GM12874 (cell line): ENCODE results near the gene SCYGR1.

ENCODE experiments used
- TF ChIP-seq, protein P1 (sequence below): IDR thresholded peaks from 2 replicates; pipeline ENCODE4 v1.5.1; 2011; ENCODE audit warnings: low read depth, mild to moderate bottlenecking, control low read depth, low read length, moderate library complexity; ENCODE audit not compliant: insufficient read depth

Gene SCYGR1

DNA sequence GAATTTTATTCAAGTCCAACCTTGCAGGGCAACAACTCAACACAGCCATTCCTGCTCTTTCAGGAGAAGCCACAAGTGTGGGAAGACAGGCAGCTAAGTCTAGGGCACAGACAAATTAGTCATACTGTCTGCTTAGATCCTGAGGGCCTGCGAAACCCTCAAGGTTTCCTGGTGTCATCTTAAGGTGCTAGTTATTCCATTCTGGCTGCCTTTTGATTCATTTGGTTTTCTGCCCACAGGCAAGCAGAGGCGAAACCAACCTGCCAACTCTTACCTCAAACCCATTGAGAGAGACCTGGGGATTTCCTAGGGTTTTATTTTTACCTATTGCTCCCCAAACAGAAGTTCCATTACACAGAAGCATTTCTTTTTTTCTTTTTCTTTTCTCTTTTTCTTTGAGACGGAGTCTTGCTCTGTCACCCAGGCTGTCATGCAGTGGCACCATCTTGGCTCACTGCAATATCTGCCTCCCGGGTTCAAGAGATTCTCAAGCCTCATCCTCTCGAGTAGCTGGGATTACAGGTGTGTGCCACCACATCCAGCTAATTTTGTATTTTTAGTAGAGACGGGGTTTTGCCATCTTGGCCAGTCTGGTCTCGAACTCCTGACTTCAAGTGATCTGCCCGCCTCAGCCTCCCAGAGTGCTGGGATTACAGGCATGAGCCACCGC is 23.7 kb upstream of the SCYGR1 start:
- TF ChIP-seq, protein P1, sequence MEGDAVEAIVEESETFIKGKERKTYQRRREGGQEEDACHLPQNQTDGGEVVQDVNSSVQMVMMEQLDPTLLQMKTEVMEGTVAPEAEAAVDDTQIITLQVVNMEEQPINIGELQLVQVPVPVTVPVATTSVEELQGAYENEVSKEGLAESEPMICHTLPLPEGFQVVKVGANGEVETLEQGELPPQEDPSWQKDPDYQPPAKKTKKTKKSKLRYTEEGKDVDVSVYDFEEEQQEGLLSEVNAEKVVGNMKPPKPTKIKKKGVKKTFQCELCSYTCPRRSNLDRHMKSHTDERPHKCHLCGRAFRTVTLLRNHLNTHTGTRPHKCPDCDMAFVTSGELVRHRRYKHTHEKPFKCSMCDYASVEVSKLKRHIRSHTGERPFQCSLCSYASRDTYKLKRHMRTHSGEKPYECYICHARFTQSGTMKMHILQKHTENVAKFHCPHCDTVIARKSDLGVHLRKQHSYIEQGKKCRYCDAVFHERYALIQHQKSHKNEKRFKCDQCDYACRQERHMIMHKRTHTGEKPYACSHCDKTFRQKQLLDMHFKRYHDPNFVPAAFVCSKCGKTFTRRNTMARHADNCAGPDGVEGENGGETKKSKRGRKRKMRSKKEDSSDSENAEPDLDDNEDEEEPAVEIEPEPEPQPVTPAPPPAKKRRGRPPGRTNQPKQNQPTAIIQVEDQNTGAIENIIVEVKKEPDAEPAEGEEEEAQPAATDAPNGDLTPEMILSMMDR: no peak

DNA sequence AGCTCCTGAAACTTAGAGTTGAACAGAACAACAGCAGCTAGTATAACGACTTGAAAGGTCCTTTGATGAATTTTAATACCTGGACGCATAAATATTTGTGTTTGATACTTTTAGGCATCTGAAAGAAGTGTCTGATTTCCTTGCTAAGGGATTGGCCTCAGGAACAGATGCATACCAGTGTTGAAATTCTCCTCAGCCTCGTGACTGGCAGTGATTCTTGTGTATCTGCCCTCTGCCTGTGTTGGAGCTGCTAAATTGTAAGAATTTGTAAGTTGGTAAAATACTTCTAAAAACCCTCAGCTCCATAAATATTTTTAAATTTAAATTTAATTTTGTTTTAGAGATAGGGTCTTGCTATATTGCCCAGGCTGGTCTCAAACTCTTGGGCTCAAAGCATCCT is 22.4 kb upstream of the SCYGR1 start:
- TF ChIP-seq, protein P1: no peak

DNA sequence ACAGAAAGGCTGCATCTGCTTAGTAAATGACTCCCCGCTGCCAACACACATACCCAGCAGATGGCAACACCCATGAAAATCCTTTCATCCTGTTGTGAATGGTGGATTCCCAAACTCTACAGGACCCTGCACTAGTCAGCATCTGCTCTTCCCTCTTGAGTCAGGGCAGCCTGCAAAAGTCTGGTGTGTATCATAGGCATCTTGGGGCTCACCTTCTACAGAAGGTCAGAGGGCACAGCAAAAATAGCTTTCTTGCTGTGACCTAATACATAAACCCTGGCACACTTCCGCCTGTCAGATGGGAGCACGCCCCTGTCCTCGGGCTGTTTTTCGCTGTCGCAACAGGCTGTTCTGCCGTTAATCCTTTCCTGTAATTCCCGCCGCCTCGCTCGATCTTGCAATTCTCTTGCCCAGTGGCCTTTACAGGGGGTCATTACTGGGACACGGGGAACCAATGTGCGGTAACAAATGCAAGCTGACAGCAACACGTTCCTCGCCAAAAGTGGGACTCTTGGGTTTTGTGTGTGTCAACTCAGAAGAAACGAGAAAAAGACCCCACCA is 19.9 kb upstream of the SCYGR1 start:
- TF ChIP-seq, protein P1: no peak

DNA sequence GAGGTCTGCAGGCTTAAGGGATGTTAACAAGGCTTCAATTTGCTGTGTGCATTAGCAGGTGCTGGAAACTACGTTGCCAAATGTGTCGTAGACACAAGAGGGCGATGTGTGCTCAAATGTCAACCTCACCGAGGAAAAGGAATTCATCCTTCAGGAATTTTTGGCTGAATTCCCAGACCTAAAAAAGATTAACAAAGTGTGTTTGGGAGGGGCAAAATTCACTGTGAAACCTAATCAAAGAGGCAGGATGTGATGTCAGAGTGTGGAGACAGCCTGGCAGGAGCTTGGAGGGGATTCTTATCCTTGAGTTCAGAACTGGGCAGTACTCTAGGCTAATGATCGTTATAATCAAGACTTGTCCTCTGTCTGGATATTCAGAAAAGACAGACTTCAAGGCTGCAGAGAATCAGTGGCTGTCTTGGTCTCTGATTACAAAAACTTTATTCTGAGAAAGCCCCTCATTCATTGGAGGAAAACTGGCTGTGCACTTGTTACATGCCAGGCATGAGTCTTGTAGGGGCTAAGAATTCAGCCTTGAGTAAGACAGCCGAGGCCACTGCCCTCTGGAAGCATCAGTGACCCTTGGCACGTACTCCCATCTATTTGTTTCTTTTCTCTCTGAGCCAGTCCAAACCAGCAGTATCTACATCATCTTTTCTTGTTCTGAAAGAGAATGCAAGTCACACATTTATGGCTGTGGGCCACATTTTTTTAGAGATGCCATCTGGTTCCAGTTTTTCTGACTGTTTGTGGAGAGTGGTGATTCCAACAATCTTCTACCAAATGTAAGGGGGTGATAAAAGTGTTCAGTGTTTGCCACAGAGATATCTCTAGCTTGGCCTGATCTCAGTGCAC is 18.7 kb upstream of the SCYGR1 start:
- TF ChIP-seq, protein P1: peak; percentile 59

DNA sequence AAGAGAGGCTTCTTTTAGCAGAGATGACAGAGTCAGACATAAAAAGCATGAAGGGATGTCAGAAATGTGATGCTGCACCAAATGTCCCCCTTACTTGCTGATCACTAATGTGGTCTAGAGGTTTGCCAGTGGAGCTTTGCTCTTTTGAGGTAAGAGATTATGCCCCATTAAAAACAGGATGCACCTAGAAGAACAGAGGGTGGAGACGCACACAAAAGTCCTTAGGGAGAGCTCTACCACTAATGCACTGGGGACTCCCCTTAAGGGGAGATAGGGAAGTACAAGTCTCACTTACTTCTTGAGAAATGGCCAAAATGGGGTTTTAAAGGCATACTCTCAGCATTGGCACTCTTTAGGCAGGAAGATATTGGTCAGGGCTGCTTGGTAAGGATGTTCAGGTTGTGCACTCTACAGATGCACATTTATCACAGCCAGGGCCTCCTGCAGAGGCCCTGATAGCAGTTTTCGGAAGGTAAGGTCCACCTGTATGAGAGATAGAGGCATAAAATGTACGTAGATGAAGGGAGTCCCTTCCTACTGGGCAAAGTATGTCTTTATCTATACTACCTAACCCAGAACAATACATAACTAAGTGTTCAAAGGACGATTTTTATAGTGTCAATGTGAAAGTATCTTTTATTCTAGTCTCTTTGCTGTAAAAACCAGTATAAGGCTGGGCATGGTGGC is 17.0 kb upstream of the SCYGR1 start:
- TF ChIP-seq, protein P1: peak; percentile 1; the same call in 1 of the 2 replicates

DNA sequence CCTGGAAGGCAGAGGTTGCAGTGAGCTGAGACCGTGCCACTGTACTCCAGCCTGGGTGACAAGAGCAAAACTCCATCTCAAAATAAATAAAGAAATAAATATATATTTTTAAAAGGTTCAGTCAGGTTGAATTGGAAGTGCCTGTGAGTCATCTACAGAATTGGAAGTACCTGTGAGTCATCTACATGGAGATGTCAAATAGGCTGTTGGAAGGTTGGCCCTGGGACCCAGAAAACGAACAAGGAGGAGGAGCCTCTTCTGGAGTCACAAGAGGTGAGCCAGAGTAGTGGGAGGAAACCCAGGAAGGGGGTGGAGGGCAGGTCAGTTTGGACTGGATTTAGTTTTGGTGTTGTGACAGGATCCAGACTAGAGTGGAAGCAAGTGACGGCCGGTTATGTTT is 15.2 kb upstream of the SCYGR1 start:
- TF ChIP-seq, protein P1: no peak

DNA sequence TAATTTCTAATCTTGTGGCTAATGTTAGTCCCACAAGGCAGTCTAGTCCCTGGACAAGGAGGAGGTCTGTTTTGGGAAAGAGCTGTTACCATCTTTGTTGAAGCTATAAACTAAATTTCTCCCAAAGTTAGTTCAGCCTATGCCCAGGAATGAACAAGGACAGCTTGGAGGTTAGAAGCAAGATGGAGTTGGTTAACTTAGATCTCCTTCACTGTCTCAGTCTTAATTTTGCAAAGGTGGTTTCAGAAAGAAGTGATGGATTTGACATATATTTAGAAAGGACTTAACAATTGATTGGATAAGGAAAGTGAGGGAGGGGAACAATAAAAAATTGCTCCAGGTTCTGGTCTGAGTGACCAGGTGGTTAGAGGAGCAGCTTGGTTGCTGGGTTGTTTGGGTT is 14.6 kb upstream of the SCYGR1 start:
- TF ChIP-seq, protein P1: no peak
